GM13976 (cell line): ENCODE measurements around the gene CSF1R.

Experiments
- DNase-seq: peaks from one replicate; pipeline ENCODE4 v3.0.0; 2012; ENCODE audit warnings: low spot score
- CTCF ChIP-seq: IDR thresholded peaks from 2 replicates; pipeline ENCODE4 v1.5.1; 2012; ENCODE audit warnings: borderline replicate concordance, mild to moderate bottlenecking; ENCODE audit not compliant: insufficient read depth; ENCODE audit errors: extremely low read depth, missing control alignments, control extremely low read depth
- in situ Hi-C: fragments of 300-500 bp; cut with MboI; formaldehyde crosslinking; loops from one replicate; pipeline ENCODE4 v1.12.0; 2022; ENCODE audit warnings: low sequenced_read_pairs, mixed read lengths, inconsistent platforms; ENCODE audit not compliant: unreplicated experiment

Gene CSF1R

GRCh38 chr5:150077996-150078801 lies 8.2 kb downstream of the CSF1R start:
- no peak for TF ChIP-seq CTCF
- in situ Hi-C loops: no loop called here

GRCh38 chr5:150077060-150077459 lies 9.3 kb downstream of the CSF1R start:
- in situ Hi-C loops: no loop called here
- TF ChIP-seq CTCF: no peak
- peak; percentile 3 for DNase-seq

More at GRCh38 chr5:150077996-150078801, 8.2 kb downstream of the CSF1R start:
- peak; percentile 24 for DNase-seq

GRCh38 chr5:150075806-150076205 lies 10.5 kb downstream of the CSF1R start:
- no peak for TF ChIP-seq CTCF
- in situ Hi-C loops: no loop called here
- peak; percentile 21 for DNase-seq

- in situ Hi-C loops: no loop called here
- TF ChIP-seq CTCF: no peak
- peak; percentile 3 for DNase-seq
Measured at GRCh38 chr5:150075233-150075632, 11.1 kb downstream of the CSF1R start.

- no peak for TF ChIP-seq CTCF
- no peak for DNase-seq
- in situ Hi-C loops: no loop called here
Measured at GRCh38 chr5:150073677-150074076, 12.7 kb downstream of the CSF1R start.

GRCh38 chr5:150073086-150073625 lies 13.2 kb downstream of the CSF1R start:
- no peak for TF ChIP-seq CTCF
- no peak for DNase-seq
- in situ Hi-C loops: no loop called here
